ENCODE measurements around the gene COL4A1.

Gene COL4A1

GRCh38 chr13:110138700-110139036, 168.3 kb downstream of the COL4A1 start:
- H3K4me1 ChIP-seq (ENCODE audit: control insufficient read depth, insufficient read depth, low read length, poor library complexity, severe bottlenecking), result peaks cover 12% of the 10 kb centered on the region
- H3K27me3 ChIP-seq (replicated peaks; ENCODE audit: control insufficient read depth, insufficient read depth, low read length, poor library complexity, severe bottlenecking), result peaks cover 3% of the 10 kb centered on the region
- DNase-seq, result no peak
- H3K4me3 ChIP-seq (ENCODE audit: insufficient read depth, low read depth, low read length, poor library complexity, severe bottlenecking), result no peak overlapping the region
- H3K9me3 ChIP-seq (ENCODE audit: control insufficient read depth, low read length), result no peaks in the 10 kb centered on the region
- no peaks in the 10 kb centered on the region for H3K36me3 ChIP-seq (ENCODE audit: control insufficient read depth, insufficient read depth, low read length)
- H3K27ac ChIP-seq (ENCODE audit: insufficient read depth, low read length, poor library complexity, severe bottlenecking), result no peak overlapping the region

- H3K4me1 ChIP-seq (ENCODE audit: control insufficient read depth, insufficient read depth, low read length, poor library complexity, severe bottlenecking), result peaks cover 12% of the 10 kb centered on the region
- DNase-seq, result peak in 2 of 3 donors; percentile 14 to 39
Measured at GRCh38 chr13:110138010-110138699, 168.8 kb downstream of the COL4A1 start.

GRCh38 chr13:110137680-110138009, 169.3 kb downstream of the COL4A1 start:
- Histone ChIP-seq H3K36me3 (ENCODE audit: control insufficient read depth, insufficient read depth, low read length) (no peaks in the 10 kb centered on the region), H3K27ac (ENCODE audit: insufficient read depth, low read length, poor library complexity, severe bottlenecking) (no peak overlapping the region), H3K27me3 (replicated peaks; ENCODE audit: control insufficient read depth, insufficient read depth, low read length, poor library complexity, severe bottlenecking) (peaks cover 3% of the 10 kb centered on the region), H3K4me3 (ENCODE audit: insufficient read depth, low read depth, low read length, poor library complexity, severe bottlenecking) (peak overlapping the region; percentile 44), H3K9me3 (ENCODE audit: control insufficient read depth, low read length) (no peaks in the 10 kb centered on the region), H3K4me1 (ENCODE audit: control insufficient read depth, insufficient read depth, low read length, poor library complexity, severe bottlenecking) (peaks cover 12% of the 10 kb centered on the region)
- no peak for DNase-seq

More at GRCh38 chr13:110138010-110138699, 168.8 kb downstream of the COL4A1 start:
- no peaks in the 10 kb centered on the region for H3K36me3 ChIP-seq (ENCODE audit: control insufficient read depth, insufficient read depth, low read length)
- H3K4me3 ChIP-seq (ENCODE audit: insufficient read depth, low read depth, low read length, poor library complexity, severe bottlenecking), result peak overlapping the region; percentile 44
- no peak overlapping the region for H3K27ac ChIP-seq (ENCODE audit: insufficient read depth, low read length, poor library complexity, severe bottlenecking)
- peaks cover 3% of the 10 kb centered on the region for H3K27me3 ChIP-seq (replicated peaks; ENCODE audit: control insufficient read depth, insufficient read depth, low read length, poor library complexity, severe bottlenecking)
- no peaks in the 10 kb centered on the region for H3K9me3 ChIP-seq (ENCODE audit: control insufficient read depth, low read length)

- Histone ChIP-seq H3K27ac (ENCODE audit: insufficient read depth, low read length, poor library complexity, severe bottlenecking) (no peak overlapping the region), H3K27me3 (replicated peaks; ENCODE audit: control insufficient read depth, insufficient read depth, low read length, poor library complexity, severe bottlenecking) (peaks cover 3% of the 10 kb centered on the region), H3K4me3 (ENCODE audit: insufficient read depth, low read depth, low read length, poor library complexity, severe bottlenecking) (no peak overlapping the region), H3K9me3 (ENCODE audit: control insufficient read depth, low read length) (no peaks in the 10 kb centered on the region), H3K36me3 (ENCODE audit: control insufficient read depth, insufficient read depth, low read length) (no peaks in the 10 kb centered on the region), H3K4me1 (ENCODE audit: control insufficient read depth, insufficient read depth, low read length, poor library complexity, severe bottlenecking) (peaks cover 12% of the 10 kb centered on the region)
- no peak for DNase-seq
Measured at GRCh38 chr13:110136660-110137585, 170.0 kb downstream of the COL4A1 start.

GRCh38 chr13:110135977-110136597, 170.9 kb downstream of the COL4A1 start:
- Histone ChIP-seq H3K4me1 (ENCODE audit: control insufficient read depth, insufficient read depth, low read length, poor library complexity, severe bottlenecking) (peaks cover 12% of the 10 kb centered on the region), H3K27ac (ENCODE audit: insufficient read depth, low read length, poor library complexity, severe bottlenecking) (no peak overlapping the region), H3K36me3 (ENCODE audit: control insufficient read depth, insufficient read depth, low read length) (no peaks in the 10 kb centered on the region), H3K9me3 (ENCODE audit: control insufficient read depth, low read length) (no peaks in the 10 kb centered on the region), H3K4me3 (ENCODE audit: insufficient read depth, low read depth, low read length, poor library complexity, severe bottlenecking) (no peak overlapping the region), H3K27me3 (replicated peaks; ENCODE audit: control insufficient read depth, insufficient read depth, low read length, poor library complexity, severe bottlenecking) (peaks cover 3% of the 10 kb centered on the region)
- DNase-seq, result no peak

GRCh38 chr13:110134801-110135200, 172.2 kb downstream of the COL4A1 start:
- H3K27ac ChIP-seq (ENCODE audit: insufficient read depth, low read length, poor library complexity, severe bottlenecking), result no peak overlapping the region
- no peak for DNase-seq
- peaks cover 12% of the 10 kb centered on the region for H3K4me1 ChIP-seq (ENCODE audit: control insufficient read depth, insufficient read depth, low read length, poor library complexity, severe bottlenecking)
- peaks cover 3% of the 10 kb centered on the region for H3K27me3 ChIP-seq (replicated peaks; ENCODE audit: control insufficient read depth, insufficient read depth, low read length, poor library complexity, severe bottlenecking)
- H3K4me3 ChIP-seq (ENCODE audit: insufficient read depth, low read depth, low read length, poor library complexity, severe bottlenecking), result no peak overlapping the region
- H3K9me3 ChIP-seq (ENCODE audit: control insufficient read depth, low read length), result no peaks in the 10 kb centered on the region
- H3K36me3 ChIP-seq (ENCODE audit: control insufficient read depth, insufficient read depth, low read length), result no peaks in the 10 kb centered on the region

- no peak overlapping the region for H3K4me3 ChIP-seq (ENCODE audit: insufficient read depth, low read depth, low read length, poor library complexity, severe bottlenecking)
- no peaks in the 10 kb centered on the region for H3K9me3 ChIP-seq (ENCODE audit: control insufficient read depth, low read length)
- H3K36me3 ChIP-seq (ENCODE audit: control insufficient read depth, insufficient read depth, low read length), result no peaks in the 10 kb centered on the region
- peaks cover 3% of the 10 kb centered on the region for H3K27me3 ChIP-seq (replicated peaks; ENCODE audit: control insufficient read depth, insufficient read depth, low read length, poor library complexity, severe bottlenecking)
- no peak for DNase-seq
- no peak overlapping the region for H3K27ac ChIP-seq (ENCODE audit: insufficient read depth, low read length, poor library complexity, severe bottlenecking)
- peaks cover 12% of the 10 kb centered on the region for H3K4me1 ChIP-seq (ENCODE audit: control insufficient read depth, insufficient read depth, low read length, poor library complexity, severe bottlenecking)
Measured at GRCh38 chr13:110133425-110134235, 173.3 kb downstream of the COL4A1 start.

- Histone ChIP-seq H3K27me3 (replicated peaks; ENCODE audit: control insufficient read depth, insufficient read depth, low read length, poor library complexity, severe bottlenecking) (peaks cover 3% of the 10 kb centered on the region), H3K27ac (ENCODE audit: insufficient read depth, low read length, poor library complexity, severe bottlenecking) (no peak overlapping the region), H3K9me3 (ENCODE audit: control insufficient read depth, low read length) (no peaks in the 10 kb centered on the region), H3K4me3 (ENCODE audit: insufficient read depth, low read depth, low read length, poor library complexity, severe bottlenecking) (no peak overlapping the region), H3K4me1 (ENCODE audit: control insufficient read depth, insufficient read depth, low read length, poor library complexity, severe bottlenecking) (peaks cover 6% of the 10 kb centered on the region), H3K36me3 (ENCODE audit: control insufficient read depth, insufficient read depth, low read length) (no peaks in the 10 kb centered on the region)
- DNase-seq, result no peak
Measured at GRCh38 chr13:110132225-110132982, 174.6 kb downstream of the COL4A1 start.

- no peak for DNase-seq
- Histone ChIP-seq H3K27ac (ENCODE audit: insufficient read depth, low read length, poor library complexity, severe bottlenecking) (no peak overlapping the region), H3K4me1 (ENCODE audit: control insufficient read depth, insufficient read depth, low read length, poor library complexity, severe bottlenecking) (no peaks in the 10 kb centered on the region), H3K4me3 (ENCODE audit: insufficient read depth, low read depth, low read length, poor library complexity, severe bottlenecking) (no peak overlapping the region), H3K9me3 (ENCODE audit: control insufficient read depth, low read length) (no peaks in the 10 kb centered on the region), H3K27me3 (replicated peaks; ENCODE audit: control insufficient read depth, insufficient read depth, low read length, poor library complexity, severe bottlenecking) (peaks cover 3% of the 10 kb centered on the region), H3K36me3 (ENCODE audit: control insufficient read depth, insufficient read depth, low read length) (no peaks in the 10 kb centered on the region)
Measured at GRCh38 chr13:110131424-110131823, 175.5 kb downstream of the COL4A1 start.
